Measurements from ENCODE around the gene DST.

- no peak for TF ChIP-seq POLR2A (IDR thresholded peaks at IDR 0.05; ENCODE audit: low read depth, low read length)
- TF ChIP-seq CTCF (conservative IDR thresholded peaks at IDR 0.05; ENCODE audit: low read depth, low read length) = no peak
- no peak for TF ChIP-seq MXI1 (IDR thresholded peaks at IDR 0.05; ENCODE audit: borderline replicate concordance, low read depth, low read length)
- no peak for TF ChIP-seq RAD21 (IDR thresholded peaks at IDR 0.05; ENCODE audit: low read length)
- no peak for TF ChIP-seq CEBPB (IDR thresholded peaks at IDR 0.05; ENCODE audit: low read depth, low read length)
- TF ChIP-seq, protein P1, sequence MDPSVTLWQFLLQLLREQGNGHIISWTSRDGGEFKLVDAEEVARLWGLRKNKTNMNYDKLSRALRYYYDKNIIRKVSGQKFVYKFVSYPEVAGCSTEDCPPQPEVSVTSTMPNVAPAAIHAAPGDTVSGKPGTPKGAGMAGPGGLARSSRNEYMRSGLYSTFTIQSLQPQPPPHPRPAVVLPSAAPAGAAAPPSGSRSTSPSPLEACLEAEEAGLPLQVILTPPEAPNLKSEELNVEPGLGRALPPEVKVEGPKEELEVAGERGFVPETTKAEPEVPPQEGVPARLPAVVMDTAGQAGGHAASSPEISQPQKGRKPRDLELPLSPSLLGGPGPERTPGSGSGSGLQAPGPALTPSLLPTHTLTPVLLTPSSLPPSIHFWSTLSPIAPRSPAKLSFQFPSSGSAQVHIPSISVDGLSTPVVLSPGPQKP (IDR thresholded peaks at IDR 0.05; ENCODE audit: borderline replicate concordance, low read depth, low read length) = no peak
- TF ChIP-seq USF2 (IDR thresholded peaks at IDR 0.05; ENCODE audit: low read depth, low read length) = no peak
- TF ChIP-seq RCOR1 (IDR thresholded peaks at IDR 0.05; ENCODE audit: insufficient replicate concordance, low read length) = no peak
- no peak for TF ChIP-seq FOS (IDR thresholded peaks at IDR 0.05; ENCODE audit: low read depth, low read length)
- TF ChIP-seq RFX5 (IDR thresholded peaks at IDR 0.05; ENCODE audit: low read depth, low read length) = no peak
Observed at GRCh38 chr6:56686429-56686828, 43.7 kb upstream of the DST start.
